ENCODE results near the gene FIGNL2. TPM values are rescaled to one million over a fixed set of nuclear protein-coding genes. Genes with fewer than 3 reads are reported as not detected.

The FIGNL2 gene
- total RNA-seq, 1 experiment from 2014 or later: not detected

GRCh38 chr12:51829011-51829481, 19.5 kb downstream of the FIGNL2 start:
- 0 out of 2 replicates have a peak, but pooled peaks cover 4% of the 10 kb centered on the region for H3K27me3 ChIP-seq (ENCODE audit: low read length)
- CTCF ChIA-PET: interaction anchor here (0.6 kb wide), 1 partner anchor 1042 kb away, joined by 6 read pairs; no protein-coding TSS in a partner anchor

GRCh38 chr12:51827925-51828818, 20.3 kb downstream of the FIGNL2 start:
- H4K20me1 ChIP-seq (ENCODE audit: low read length): no peaks in the 10 kb centered on the region
- no peaks in the 10 kb centered on the region for H3F3A ChIP-seq (ENCODE audit: low read length, unreplicated experiment)
- TF ChIP-seq EZH2phosphoT487 (IDR thresholded peaks at IDR 0.05; ENCODE audit: borderline replicate concordance, low read length): no peak
- no peak for TF ChIP-seq CTCF (conservative IDR thresholded peaks at IDR 0.05; ENCODE audit: low read depth, low read length)
- TF ChIP-seq EZH2 (IDR thresholded peaks at IDR 0.05; ENCODE audit: low read length, unreplicated experiment): no peak
- no peaks in the 10 kb centered on the region for H3K9me3 ChIP-seq (ENCODE audit: low read length)
- CTCF ChIA-PET: no interaction called here
- intact Hi-C loops (cut with micrococcal nuclease): loop anchor here (10.0 kb wide), 1 partner anchor 563 kb away; no protein-coding TSS in a partner anchor
- DNase-seq (peak; percentile 86), ATAC-seq (peak; percentile 88)
- H3K79me2 ChIP-seq (ENCODE audit: low read length): no peaks in the 10 kb centered on the region
- peaks cover 20% of the 10 kb centered on the region for H3K4me1 ChIP-seq (ENCODE audit: insufficient read depth, low read length)
- peak overlapping the region; percentile 54; the same call in 1 of the 2 replicates for H3K9ac ChIP-seq (ENCODE audit: low read length)
- no TSS peak for BruUV-seq (replicated peaks)
- H3K4me3 ChIP-seq (ENCODE audit: low read length): no peak overlapping the region
- POLR2A ChIA-PET (ENCODE audit: unreplicated experiment): no interaction called here
- peak overlapping the region; percentile 89 for H3K27ac ChIP-seq (ENCODE audit: low read length)
- peak overlapping the region; percentile 73 for H2AFZ ChIP-seq (ENCODE audit: low read length)
- H3K27me3 ChIP-seq (ENCODE audit: low read length): 0 out of 2 replicates have a peak, but pooled peaks cover 4% of the 10 kb centered on the region
- H3K4me2 ChIP-seq (ENCODE audit: low read length): peak overlapping the region; percentile 59
- H3K9me2 ChIP-seq (replicated peaks; ENCODE audit: low read length): no peaks in the 10 kb centered on the region
- H3K36me3 ChIP-seq (ENCODE audit: low read depth, low read length): no peaks in the 10 kb centered on the region

More at GRCh38 chr12:51829011-51829481, 19.5 kb downstream of the FIGNL2 start:
- no peaks in the 10 kb centered on the region for H3F3A ChIP-seq (ENCODE audit: low read length, unreplicated experiment)
- H3K4me1 ChIP-seq (ENCODE audit: insufficient read depth, low read length): peaks cover 20% of the 10 kb centered on the region
- intact Hi-C loops (cut with micrococcal nuclease): loop anchor here (10.0 kb wide), 1 partner anchor 564 kb away; no protein-coding TSS in a partner anchor
- H3K36me3 ChIP-seq (ENCODE audit: low read depth, low read length): no peaks in the 10 kb centered on the region
- TF ChIP-seq CTCF (conservative IDR thresholded peaks at IDR 0.05; ENCODE audit: low read depth, low read length): no peak
- no peak for TF ChIP-seq EZH2phosphoT487 (IDR thresholded peaks at IDR 0.05; ENCODE audit: borderline replicate concordance, low read length)
- no peak for TF ChIP-seq EZH2 (IDR thresholded peaks at IDR 0.05; ENCODE audit: low read length, unreplicated experiment)
- no peak overlapping the region for H2AFZ ChIP-seq (ENCODE audit: low read length)
- H3K4me3 ChIP-seq (ENCODE audit: low read length): no peak overlapping the region
- peak overlapping the region; percentile 89; the same call in 1 of the 2 replicates for H3K27ac ChIP-seq (ENCODE audit: low read length)
- DNase-seq: no peak
- H3K9ac ChIP-seq (ENCODE audit: low read length): no peak overlapping the region
- POLR2A ChIA-PET (ENCODE audit: unreplicated experiment): no interaction called here
- no peak for ATAC-seq
- no peaks in the 10 kb centered on the region for H3K79me2 ChIP-seq (ENCODE audit: low read length)
- H3K9me2 ChIP-seq (replicated peaks; ENCODE audit: low read length): no peaks in the 10 kb centered on the region
- H3K9me3 ChIP-seq (ENCODE audit: low read length): no peaks in the 10 kb centered on the region
- no peaks in the 10 kb centered on the region for H4K20me1 ChIP-seq (ENCODE audit: low read length)
- peak overlapping the region; percentile 59; the same call in 1 of the 2 replicates for H3K4me2 ChIP-seq (ENCODE audit: low read length)
- no TSS peak for BruUV-seq (replicated peaks)

Measured in PC-3 (cell line).